Measurements from ENCODE around the gene CYP4F22. TPM values are rescaled to one million over a fixed set of nuclear protein-coding genes. Genes with fewer than 3 reads are reported as not detected.
A peak's percentile ranks its signal among the peaks of the same experiment; 100 is the strongest.
"Not testable (repeated sequence)": the region's sequence is repeated elsewhere in the genome, so short reads cannot be mapped to it uniquely, and the experiment has no call there.

CYP4F22 gene
- total RNA-seq, 1 experiment from 2014 or later = not detected

DNA sequence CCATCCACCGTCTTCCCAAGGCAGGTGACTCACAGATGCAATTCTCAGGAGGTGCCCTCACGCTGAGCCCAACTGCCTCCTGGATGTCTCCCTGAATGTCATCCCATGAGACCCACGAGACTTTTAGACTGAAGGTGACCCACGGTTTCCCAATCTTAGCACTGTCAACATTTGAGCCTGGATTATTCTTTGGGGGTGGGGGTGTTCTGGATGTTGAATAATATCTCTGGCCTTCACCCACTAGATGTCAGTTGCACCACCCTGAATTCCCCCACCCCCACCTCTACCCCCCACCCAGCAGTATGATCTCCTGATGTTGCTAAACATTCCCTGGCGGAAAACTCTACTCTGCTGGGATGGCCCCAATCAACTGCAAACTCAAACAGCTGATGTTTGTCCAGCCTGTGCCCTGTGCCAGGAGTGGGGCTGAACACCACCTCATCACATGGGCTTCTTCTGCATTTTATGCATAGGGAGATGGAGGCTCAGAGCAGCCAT is 2.2 kb upstream of the CYP4F22 start:
- ChIA-PET POLR2A (no interaction called here), CTCF (no interaction called here)
- DNase-seq = no peak
- Histone ChIP-seq H3K27me3 (replicated peaks; ENCODE audit: control insufficient read depth, insufficient read depth, low read length) (no peaks in the 10 kb centered on the region; the same call in 1 of the 2 replicates), H3K9me3 (no peaks in the 10 kb centered on the region), H3K36me3 (ENCODE audit: control insufficient read depth, insufficient read depth, low read length) (no peaks in the 10 kb centered on the region), H3K4me1 (no peaks in the 10 kb centered on the region), H3K4me3 (ENCODE audit: low read depth, low read length) (no peak overlapping the region)
- intact Hi-C loops (cut with micrococcal nuclease; ENCODE audit: unreplicated experiment) = no loop called here
- Mint-ChIP-seq H3K9me3 (ENCODE audit: unreplicated experiment) (no peaks in the 10 kb centered on the region), H3K27ac (ENCODE audit: unreplicated experiment) (no peak overlapping the region), H3K36me3 (ENCODE audit: insufficient read depth, unreplicated experiment) (no peaks in the 10 kb centered on the region), H3K4me1 (ENCODE audit: low read depth, unreplicated experiment) (no peaks in the 10 kb centered on the region), H3K4me3 (ENCODE audit: unreplicated experiment) (no peak overlapping the region), H3K27me3 (ENCODE audit: insufficient read depth, unreplicated experiment) (peaks cover 35% of the 10 kb centered on the region)
- BruUV-seq (replicated peaks) = no TSS peak
- TF ChIP-seq, protein P1, sequence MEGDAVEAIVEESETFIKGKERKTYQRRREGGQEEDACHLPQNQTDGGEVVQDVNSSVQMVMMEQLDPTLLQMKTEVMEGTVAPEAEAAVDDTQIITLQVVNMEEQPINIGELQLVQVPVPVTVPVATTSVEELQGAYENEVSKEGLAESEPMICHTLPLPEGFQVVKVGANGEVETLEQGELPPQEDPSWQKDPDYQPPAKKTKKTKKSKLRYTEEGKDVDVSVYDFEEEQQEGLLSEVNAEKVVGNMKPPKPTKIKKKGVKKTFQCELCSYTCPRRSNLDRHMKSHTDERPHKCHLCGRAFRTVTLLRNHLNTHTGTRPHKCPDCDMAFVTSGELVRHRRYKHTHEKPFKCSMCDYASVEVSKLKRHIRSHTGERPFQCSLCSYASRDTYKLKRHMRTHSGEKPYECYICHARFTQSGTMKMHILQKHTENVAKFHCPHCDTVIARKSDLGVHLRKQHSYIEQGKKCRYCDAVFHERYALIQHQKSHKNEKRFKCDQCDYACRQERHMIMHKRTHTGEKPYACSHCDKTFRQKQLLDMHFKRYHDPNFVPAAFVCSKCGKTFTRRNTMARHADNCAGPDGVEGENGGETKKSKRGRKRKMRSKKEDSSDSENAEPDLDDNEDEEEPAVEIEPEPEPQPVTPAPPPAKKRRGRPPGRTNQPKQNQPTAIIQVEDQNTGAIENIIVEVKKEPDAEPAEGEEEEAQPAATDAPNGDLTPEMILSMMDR (IDR thresholded peaks at IDR 0.05; ENCODE audit: insufficient read depth in 1 of 2, low read depth in 1 of 2, low read length in 1 of 2, severe bottlenecking in 1 of 2, unreplicated experiment in 1 of 2) = no peak

- no peaks in the 10 kb centered on the region for H3K9me3 Mint-ChIP-seq (ENCODE audit: unreplicated experiment)
- DNase-seq = no peak
- H3K27me3 ChIP-seq (replicated peaks; ENCODE audit: control insufficient read depth, insufficient read depth, low read length) = no peaks in the 10 kb centered on the region; the same call in 1 of the 2 replicates
- H3K4me1 Mint-ChIP-seq (ENCODE audit: low read depth, unreplicated experiment) = no peaks in the 10 kb centered on the region
- H3K9me3 ChIP-seq = no peaks in the 10 kb centered on the region
- TF ChIP-seq, protein P1 (IDR thresholded peaks at IDR 0.05; ENCODE audit: insufficient read depth in 1 of 2, low read depth in 1 of 2, low read length in 1 of 2, severe bottlenecking in 1 of 2, unreplicated experiment in 1 of 2) = no peak
- H3K27me3 Mint-ChIP-seq (ENCODE audit: insufficient read depth, unreplicated experiment) = peaks cover 25% of the 10 kb centered on the region
- peak overlapping the region; percentile 23 for H3K4me3 Mint-ChIP-seq (ENCODE audit: unreplicated experiment)
- no peaks in the 10 kb centered on the region for H3K36me3 Mint-ChIP-seq (ENCODE audit: insufficient read depth, unreplicated experiment)
- CTCF ChIA-PET = no interaction called here
- H3K4me3 ChIP-seq (ENCODE audit: low read depth, low read length) = no peak overlapping the region
- intact Hi-C loops (cut with micrococcal nuclease; ENCODE audit: unreplicated experiment) = no loop called here
- H3K27ac Mint-ChIP-seq (ENCODE audit: unreplicated experiment) = no peak overlapping the region
- no TSS peak for BruUV-seq (replicated peaks)
- H3K36me3 ChIP-seq (ENCODE audit: control insufficient read depth, insufficient read depth, low read length) = no peaks in the 10 kb centered on the region
- POLR2A ChIA-PET = interaction anchor here (0.6 kb wide), 1 partner anchor 102 kb away, joined by 3 read pairs; no protein-coding TSS in a partner anchor
- no peaks in the 10 kb centered on the region for H3K4me1 ChIP-seq
Measured at GRCh38 chr19:15507068-15508034, 974 bp upstream of the CYP4F22 start.

DNA sequence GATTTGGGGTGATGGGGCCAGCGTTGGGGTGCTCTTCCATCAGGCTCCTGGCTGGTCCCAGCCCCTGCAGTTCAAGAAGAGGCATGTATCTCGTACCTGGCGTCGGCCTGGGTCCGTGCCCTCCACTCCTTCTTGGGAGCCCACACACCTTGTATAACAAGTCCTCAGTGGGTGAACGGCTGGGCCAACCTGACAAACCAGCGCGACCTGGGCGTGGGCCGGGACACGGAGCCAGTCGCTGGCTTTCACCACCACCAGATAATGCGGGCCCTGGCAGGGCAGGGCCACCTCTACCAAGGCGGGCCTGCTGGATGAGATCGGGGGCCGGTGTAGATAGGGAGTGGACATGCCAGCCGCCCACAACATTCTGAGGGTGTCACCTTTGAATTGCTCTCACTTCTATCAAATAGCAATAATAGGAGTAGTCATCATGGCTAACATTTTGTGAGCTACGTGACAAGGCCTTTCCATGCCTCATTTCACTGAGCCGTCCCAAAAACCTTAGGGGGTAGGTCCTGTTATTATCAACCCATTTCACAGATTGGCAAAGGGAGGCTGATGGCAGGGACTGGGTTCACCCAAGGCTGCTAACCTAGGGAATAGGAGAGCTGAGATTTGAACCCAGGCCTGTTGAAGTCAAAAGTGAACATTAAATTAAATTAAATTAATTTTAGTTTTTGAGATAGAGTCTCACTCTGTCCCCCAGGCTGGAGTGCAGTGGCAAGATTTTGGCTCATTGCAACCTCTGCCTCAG is 3.5 kb downstream of the CYP4F22 start:
- H3K4me3 Mint-ChIP-seq (ENCODE audit: unreplicated experiment) = no peak overlapping the region
- no peak for DNase-seq
- H3K27me3 Mint-ChIP-seq (ENCODE audit: insufficient read depth, unreplicated experiment) = peaks cover 21% of the 10 kb centered on the region
- no peaks in the 10 kb centered on the region for H3K4me1 Mint-ChIP-seq (ENCODE audit: low read depth, unreplicated experiment)
- Histone ChIP-seq H3K27me3 (replicated peaks; ENCODE audit: control insufficient read depth, insufficient read depth, low read length) (no peaks in the 10 kb centered on the region; the same call in 1 of the 2 replicates), H3K9me3 (no peaks in the 10 kb centered on the region), H3K36me3 (ENCODE audit: control insufficient read depth, insufficient read depth, low read length) (no peaks in the 10 kb centered on the region), H3K4me1 (no peaks in the 10 kb centered on the region), H3K4me3 (ENCODE audit: low read depth, low read length) (no peak overlapping the region)
- no peaks in the 10 kb centered on the region for H3K36me3 Mint-ChIP-seq (ENCODE audit: insufficient read depth, unreplicated experiment)
- ChIA-PET POLR2A (no interaction called here), CTCF (no interaction called here)
- H3K27ac Mint-ChIP-seq (ENCODE audit: unreplicated experiment) = no peak overlapping the region
- peaks cover 9% of the 10 kb centered on the region for H3K9me3 Mint-ChIP-seq (ENCODE audit: unreplicated experiment)
- no TSS peak for BruUV-seq (replicated peaks)
- intact Hi-C loops (cut with micrococcal nuclease; ENCODE audit: unreplicated experiment) = no loop called here
- TF ChIP-seq, protein P1 (IDR thresholded peaks at IDR 0.05; ENCODE audit: insufficient read depth in 1 of 2, low read depth in 1 of 2, low read length in 1 of 2, severe bottlenecking in 1 of 2, unreplicated experiment in 1 of 2) = no peak

DNA sequence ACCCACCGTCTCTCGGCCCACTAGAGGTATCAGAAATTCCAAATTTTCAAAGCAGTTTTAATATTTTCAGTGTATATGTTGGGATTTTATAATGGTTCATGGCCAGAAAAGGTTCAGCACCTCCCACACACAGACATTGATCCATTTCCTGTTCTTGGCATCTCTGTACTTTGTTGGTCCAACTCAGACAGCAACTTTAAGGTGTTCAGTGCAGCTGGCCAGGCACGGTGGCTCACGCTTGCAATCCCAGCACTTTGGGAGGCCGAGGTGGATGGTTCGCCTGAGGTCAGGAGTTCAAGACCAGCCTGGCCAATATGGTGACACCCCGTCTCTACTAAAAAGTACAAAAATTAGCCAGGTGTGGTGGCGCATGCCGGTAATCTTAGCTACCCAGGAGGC is 6.9 kb downstream of the CYP4F22 start:
- H3K4me1 Mint-ChIP-seq (ENCODE audit: low read depth, unreplicated experiment); H3K9me3 Mint-ChIP-seq (ENCODE audit: unreplicated experiment); intact Hi-C loops (cut with micrococcal nuclease; ENCODE audit: unreplicated experiment); BruUV-seq (replicated peaks); H3K27ac Mint-ChIP-seq (ENCODE audit: unreplicated experiment); H3K4me1 ChIP-seq; H3K36me3 Mint-ChIP-seq (ENCODE audit: insufficient read depth, unreplicated experiment); H3K9me3 ChIP-seq; H3K27me3 ChIP-seq (replicated peaks; ENCODE audit: control insufficient read depth, insufficient read depth, low read length); H3K4me3 Mint-ChIP-seq (ENCODE audit: unreplicated experiment); H3K4me3 ChIP-seq (ENCODE audit: low read depth, low read length); DNase-seq; H3K36me3 ChIP-seq (ENCODE audit: control insufficient read depth, insufficient read depth, low read length); CTCF ChIA-PET; H3K27me3 Mint-ChIP-seq (ENCODE audit: insufficient read depth, unreplicated experiment); POLR2A ChIA-PET: not testable (repeated sequence)
